SH-SY5Y (cell line): ENCODE data around the gene RAB25.

ENCODE experiments used
- GATA2 ChIP-seq: IDR thresholded peaks from 2 replicates; pipeline ENCODE4 v1.6.1; 2011; ENCODE audit warnings: mild to moderate bottlenecking, low read depth, low read length
- GATA3 ChIP-seq: IDR thresholded peaks from 2 replicates; pipeline ENCODE4 v1.6.1; 2011; ENCODE audit warnings: low read depth, mild to moderate bottlenecking, low read length, moderate library complexity

DNA sequence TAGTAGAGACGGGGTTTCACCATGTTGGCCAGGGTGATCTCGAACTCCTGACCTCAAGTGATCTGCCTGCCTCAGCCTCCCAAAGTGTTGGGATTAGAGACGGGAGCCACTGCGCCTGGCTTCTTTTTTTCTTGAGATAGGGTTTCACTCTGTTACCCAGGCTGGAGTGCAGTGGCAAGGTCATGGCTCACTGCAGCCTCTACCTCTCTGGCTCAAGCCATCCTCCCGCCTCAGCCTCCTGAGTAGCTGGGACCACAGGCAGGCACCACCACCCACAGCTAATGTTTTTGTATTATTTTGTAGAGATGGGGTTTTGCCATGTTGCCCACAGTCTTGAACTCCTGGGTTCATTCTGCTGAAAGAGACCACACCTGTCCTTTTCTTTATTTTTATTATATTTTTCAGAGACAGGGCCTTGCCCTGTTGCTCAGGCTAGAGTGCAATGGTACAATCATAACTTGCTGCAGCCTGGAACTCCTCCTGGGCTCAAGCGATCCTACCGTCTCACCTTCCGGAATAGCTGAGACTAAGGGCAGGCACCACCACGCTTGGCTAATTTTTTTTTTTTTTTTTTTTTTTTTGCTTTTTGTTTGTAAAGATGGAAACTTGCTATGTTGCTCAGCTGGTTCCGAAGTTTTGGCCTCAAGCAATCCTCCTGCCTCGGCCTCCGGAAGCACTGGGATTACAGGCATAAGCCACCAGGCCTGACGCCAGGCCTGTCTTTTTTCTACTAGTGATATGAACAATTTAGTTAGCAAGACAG is 56.6 kb downstream of the RAB25 start:
- TF ChIP-seq GATA2 (no peak), GATA3 (no peak)
